ENCODE results near the gene PURB. TPM values are rescaled to one million over a fixed set of nuclear protein-coding genes. Genes with fewer than 3 reads are reported as not detected.

The PURB gene
- total and polyA plus RNA-seq, 8 donors = 23.5 to 38.7 (median 35.9) TPM

- Histone ChIP-seq H3K36me3 (no peaks in the 10 kb centered on the region), H3K27ac (no peak overlapping the region), H3K9me3 (no peaks in the 10 kb centered on the region), H3K27me3 (no peaks in the 10 kb centered on the region), H3K4me3 (no peak overlapping the region), H3K4me1 (peaks cover 0 to 10% of the 10 kb centered on the region in 2 donors)
- intact Hi-C loops (cut with DNase I) = loop anchor here in 1 of 2 donors (10.0 kb wide), 1 partner anchor 282 kb away; no protein-coding TSS in a partner anchor
- ATAC-seq (no peak), DNase-seq (no peak)
- no peak for TF ChIP-seq CTCF (IDR thresholded peaks at IDR 0.05)
These were observed 32.7 kb downstream of the PURB start for GRCh38 chr7:44852590-44852989.

- no peak for TF ChIP-seq CTCF (IDR thresholded peaks at IDR 0.05)
- ATAC-seq = no peak
- intact Hi-C loops (cut with DNase I) = loop anchor here in 1 of 2 donors (10.0 kb wide), 2 partner anchors 265 to 285 kb away; partner anchors contain the start of gene TMED4
- H3K36me3 ChIP-seq = no peaks in the 10 kb centered on the region
- peaks cover 5 to 12% of the 10 kb centered on the region in 2 donors for H3K4me1 ChIP-seq
- no peaks in the 10 kb centered on the region for H3K9me3 ChIP-seq
- no peak overlapping the region for H3K4me3 ChIP-seq
- no peaks in the 10 kb centered on the region for H3K27me3 ChIP-seq
- DNase-seq = no peak
- no peak overlapping the region for H3K27ac ChIP-seq
These were observed 35.3 kb downstream of the PURB start for GRCh38 chr7:44849885-44850544.

- TF ChIP-seq CTCF (IDR thresholded peaks at IDR 0.05) = no peak
- ATAC-seq (no peak), DNase-seq (peak in 1 of 4 donors; percentile 40)
- H3K9me3 ChIP-seq = no peaks in the 10 kb centered on the region
- H3K4me3 ChIP-seq = peak overlapping the region in 1 of 2 donors; percentile 69
- no peaks in the 10 kb centered on the region for H3K36me3 ChIP-seq
- intact Hi-C loops (cut with DNase I) = loop anchor here in 1 of 2 donors (10.0 kb wide), 1 partner anchor 265 kb away; the partner anchor contains the start of gene TMED4
- no peaks in the 10 kb centered on the region for H3K27me3 ChIP-seq
- H3K4me1 ChIP-seq = peaks cover 5 to 18% of the 10 kb centered on the region in 2 donors
- peak overlapping the region; percentile 84 to 99 for H3K27ac ChIP-seq
These were observed 36.0 kb downstream of the PURB start for GRCh38 chr7:44849259-44849884.

GRCh38 chr7:44847920-44848634 lies 37.3 kb downstream of the PURB start, which contains the start of gene H2AZ2:
H2AZ2 (minus strand) TSS chr7:44848087; CDS start chr7:44847971, 116 bp downstream.
- H3K27me3 ChIP-seq = no peaks in the 10 kb centered on the region
- peak within 1 kb of the TSS; percentile 46 to 69 for H3K4me3 ChIP-seq
- H3K27ac ChIP-seq = peak within 1 kb of the TSS; percentile 98 to 99
- peaks cover 5 to 27% of the 10 kb centered on the region in 2 donors for H3K4me1 ChIP-seq
- H3K36me3 ChIP-seq = no peaks in the 10 kb centered on the region
- DNase-seq (peak; percentile 99 to 100 (median 100)), ATAC-seq (peak; percentile 94)
- TF ChIP-seq CTCF (IDR thresholded peaks at IDR 0.05) = peak in 1 of 2 donors; percentile 15
- no peaks in the 10 kb centered on the region for H3K9me3 ChIP-seq
- intact Hi-C loops (cut with DNase I) = loop anchor here in 1 of 2 donors (10.0 kb wide), 1 partner anchor 263 kb away; the partner anchor contains the start of gene TMED4
